GM19438 (cell line): ENCODE data around the gene TH.
"Not testable (repeated sequence)": the region's sequence is repeated elsewhere in the genome, so short reads cannot be mapped to it uniquely, and the experiment has no call there.

Experiments used
- ATAC-seq: cut with Tn5 transposase; IDR thresholded peaks from one replicate; pipeline ENCODE4 v1.9.1; 2021; ENCODE audit warnings: low read depth; ENCODE audit not compliant: unreplicated experiment

The TH gene

GRCh38 chr11:2196970-2197770, 25.6 kb upstream of the TH start:
- ATAC-seq, result no peak

GRCh38 chr11:2195756-2196088, 24.1 kb upstream of the TH start:
- ATAC-seq, result no peak

DNA sequence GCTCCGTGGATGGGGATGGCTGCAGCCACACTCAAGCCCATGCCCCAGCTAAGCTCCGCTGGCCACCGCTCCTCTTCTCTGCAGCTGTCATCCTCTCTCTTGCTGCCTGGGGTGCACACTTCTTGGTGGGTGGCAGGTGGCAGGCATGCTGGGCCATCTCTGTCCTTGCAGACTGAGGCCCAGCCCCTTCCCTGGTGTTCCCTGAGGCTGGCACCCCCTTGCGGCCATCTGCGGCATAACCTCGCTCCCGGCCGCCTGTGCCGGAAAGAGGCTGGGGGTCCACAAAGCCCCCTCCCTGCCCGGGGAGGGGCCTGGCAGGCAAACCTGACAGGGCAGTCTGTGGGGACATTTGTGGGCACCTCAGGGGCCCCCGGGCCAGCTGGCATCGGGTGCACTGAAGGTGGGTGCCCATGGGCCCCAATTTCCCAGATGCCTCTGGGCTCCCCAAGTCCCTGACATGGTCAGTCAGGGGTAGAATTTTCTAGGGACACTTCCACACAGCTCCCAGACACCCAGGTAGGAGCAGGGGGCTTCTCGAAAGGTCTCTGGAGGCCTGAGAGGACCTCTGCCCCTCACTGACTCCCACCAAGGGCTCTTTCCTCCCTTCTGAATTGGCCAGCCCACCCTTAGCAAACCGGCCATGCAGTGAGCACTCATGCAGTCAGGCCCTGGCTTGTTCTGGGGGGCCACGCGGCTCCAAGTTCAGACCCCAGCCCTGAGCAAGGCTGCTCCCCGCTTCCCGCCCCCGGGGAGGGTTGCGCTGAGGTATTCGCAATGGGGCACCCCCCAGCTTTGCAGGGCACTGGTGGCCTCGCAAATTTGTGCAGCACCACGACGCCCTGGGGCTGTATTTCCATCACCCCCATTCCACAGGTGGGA, 23.5 kb upstream of the TH start:
- no peak for ATAC-seq

DNA sequence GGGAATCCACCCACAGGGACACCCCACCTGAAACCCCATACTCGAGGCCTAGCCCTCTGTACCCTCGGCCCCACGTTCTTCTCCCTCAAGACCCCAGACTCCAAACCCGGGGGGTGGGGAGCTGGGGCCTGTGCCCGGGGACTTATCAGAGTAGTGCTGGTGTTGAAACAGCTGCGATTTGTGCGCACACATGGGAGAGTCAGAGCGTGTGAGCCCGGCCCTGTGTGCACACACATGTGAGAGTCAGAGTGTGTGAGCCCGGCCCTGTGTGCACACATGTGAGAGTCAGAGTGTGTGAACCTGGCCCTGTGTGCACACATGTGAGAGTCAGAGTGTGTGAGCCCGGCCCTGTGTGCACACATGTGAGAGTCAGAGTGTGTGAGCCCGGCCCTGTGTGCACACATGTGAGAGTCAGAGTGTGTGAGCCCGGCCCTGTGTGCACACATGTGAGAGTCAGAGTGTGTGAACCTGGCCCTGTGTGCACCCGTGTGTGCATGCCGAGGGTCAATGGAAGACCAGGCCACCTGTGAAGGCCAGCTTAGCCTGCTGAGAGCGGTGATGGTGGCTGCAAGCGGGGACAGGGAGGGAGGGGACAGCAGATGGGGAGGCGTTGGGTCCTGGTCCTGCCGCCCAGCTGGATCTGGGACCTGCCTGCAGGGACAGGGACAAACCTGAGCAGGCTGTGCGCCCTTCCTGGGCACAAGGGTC, 22.4 kb upstream of the TH start:
- not testable (repeated sequence) for ATAC-seq

- ATAC-seq, result no peak
These were observed 21.7 kb upstream of the TH start for GRCh38 chr11:2193099-2193887.

DNA sequence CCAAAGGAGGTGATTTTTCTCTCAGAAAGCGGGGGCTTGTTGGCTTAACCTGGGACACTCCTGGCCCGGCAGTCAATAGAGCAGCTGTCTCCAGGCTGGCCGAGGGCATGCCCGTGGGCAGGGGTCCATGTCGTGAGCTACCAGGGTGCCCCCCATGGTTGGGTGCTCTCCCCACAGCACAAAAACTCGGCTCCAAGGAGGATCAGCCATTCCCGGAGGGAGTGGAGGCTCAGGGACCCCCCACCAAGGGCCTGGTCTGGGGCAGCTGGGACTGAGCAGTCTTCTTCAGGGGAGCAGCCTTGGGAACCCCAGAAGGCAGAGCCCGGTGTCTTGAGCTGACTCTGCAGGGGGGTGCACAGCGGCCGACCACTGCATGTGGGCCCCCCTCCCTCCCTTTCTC, 20.8 kb upstream of the TH start:
- ATAC-seq, result no peak

GRCh38 chr11:2191883-2192282, 20.3 kb upstream of the TH start:
- no peak for ATAC-seq

DNA sequence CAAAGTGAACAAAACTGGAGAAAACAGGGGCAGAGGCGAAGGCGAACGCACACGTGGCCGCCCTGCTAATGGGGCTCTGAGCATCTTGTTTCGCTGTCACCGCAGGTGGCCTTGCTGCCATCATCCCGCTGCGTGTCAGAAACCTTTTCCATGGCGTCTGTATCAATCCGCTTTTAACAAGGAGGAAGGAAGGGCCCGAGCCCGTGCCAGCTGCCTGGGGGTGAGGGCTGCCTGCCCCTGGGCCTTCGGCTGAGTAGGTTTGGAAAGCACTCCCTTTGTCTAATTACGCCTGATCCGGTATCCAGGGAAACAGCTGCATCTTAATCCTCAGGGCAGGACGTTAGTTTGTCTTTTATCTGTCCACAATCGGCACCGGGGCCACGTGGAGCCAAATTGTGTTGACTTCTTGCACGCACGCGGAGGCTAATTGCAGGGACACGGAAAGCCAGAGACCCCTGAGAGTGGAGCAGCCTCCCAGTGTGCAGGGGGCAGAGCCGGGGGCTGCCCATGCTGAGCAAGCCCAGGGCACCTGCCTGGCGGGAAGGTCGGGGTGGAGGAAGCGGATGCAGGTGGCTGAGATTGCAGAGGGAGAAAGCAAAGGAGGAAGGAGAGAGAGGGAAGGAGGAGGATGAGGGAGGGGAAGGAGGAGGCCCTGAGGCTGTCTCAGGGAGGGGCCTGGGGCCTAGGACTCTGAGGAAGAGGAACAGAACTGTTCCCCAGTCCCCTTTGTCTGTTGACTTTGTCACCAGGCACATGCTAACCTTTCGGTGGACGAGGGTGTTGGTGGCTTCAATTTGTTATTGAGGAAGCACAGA, 19.2 kb upstream of the TH start:
- no peak for ATAC-seq

- ATAC-seq, result no peak
These were observed 18.5 kb upstream of the TH start for GRCh38 chr11:2189938-2190656.

DNA sequence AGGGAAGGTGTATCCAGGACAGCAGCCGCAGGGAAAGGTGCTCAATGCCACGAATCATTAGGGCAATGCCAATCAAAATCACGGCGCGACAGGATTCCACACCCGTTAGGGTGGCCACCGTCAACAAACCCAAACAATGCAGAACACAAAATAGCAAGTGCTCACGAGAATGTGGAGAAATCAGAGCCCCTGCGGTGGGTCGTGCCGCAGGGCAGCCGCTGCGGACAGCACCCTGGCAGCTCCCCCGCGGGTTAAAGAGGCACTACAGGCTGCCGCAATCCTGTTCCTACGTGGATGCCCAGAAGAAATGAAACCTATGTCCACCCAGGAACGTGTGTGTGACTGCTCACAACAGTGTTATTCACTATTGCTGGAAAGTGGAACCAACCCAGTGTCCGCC, 17.1 kb upstream of the TH start:
- ATAC-seq, result no peak

DNA sequence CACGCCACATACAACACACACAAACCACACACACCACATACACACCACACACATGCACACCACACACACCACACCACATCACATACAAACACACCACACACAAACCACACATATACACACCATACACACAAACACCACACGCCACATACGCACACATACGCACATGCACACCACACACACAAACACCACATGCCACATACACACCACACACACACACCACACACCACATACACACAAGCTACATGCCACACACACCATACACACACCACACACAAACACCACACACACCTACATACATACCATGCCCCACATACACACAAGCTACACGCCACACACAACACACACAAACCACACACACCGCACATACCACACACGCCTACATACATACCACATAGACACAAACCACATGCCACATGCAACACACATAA, 15.7 kb upstream of the TH start:
- no peak for ATAC-seq

DNA sequence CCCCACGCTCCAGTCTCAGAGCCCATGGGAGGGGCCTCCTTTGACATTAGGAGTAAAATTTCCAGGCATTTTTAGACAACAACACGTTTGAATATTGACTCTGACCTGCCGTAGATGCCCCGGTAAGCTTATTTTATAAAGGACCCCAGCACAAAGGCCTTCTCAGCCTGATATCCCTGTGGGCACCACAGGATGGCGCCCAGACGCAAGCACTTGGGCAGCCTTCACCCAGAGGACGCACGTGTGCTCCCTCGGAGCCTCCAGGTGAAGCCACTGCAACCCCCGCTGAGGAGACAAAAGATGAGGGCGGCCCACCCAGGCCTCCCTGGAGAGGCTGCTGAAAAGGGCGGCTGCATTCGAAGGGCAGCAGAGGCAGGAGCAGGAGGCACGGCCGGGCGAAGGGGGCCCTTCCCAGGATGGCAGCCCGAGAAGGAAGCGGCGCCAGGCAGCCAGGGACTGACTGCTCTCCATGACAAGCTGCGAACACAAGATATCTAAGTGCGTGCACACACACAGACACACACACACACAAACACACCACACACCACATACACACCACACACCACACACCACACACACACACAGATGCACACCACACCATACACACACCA, 15.2 kb upstream of the TH start:
- ATAC-seq, result no peak

GRCh38 chr11:2185324-2186085, 13.9 kb upstream of the TH start:
- ATAC-seq, result no peak

DNA sequence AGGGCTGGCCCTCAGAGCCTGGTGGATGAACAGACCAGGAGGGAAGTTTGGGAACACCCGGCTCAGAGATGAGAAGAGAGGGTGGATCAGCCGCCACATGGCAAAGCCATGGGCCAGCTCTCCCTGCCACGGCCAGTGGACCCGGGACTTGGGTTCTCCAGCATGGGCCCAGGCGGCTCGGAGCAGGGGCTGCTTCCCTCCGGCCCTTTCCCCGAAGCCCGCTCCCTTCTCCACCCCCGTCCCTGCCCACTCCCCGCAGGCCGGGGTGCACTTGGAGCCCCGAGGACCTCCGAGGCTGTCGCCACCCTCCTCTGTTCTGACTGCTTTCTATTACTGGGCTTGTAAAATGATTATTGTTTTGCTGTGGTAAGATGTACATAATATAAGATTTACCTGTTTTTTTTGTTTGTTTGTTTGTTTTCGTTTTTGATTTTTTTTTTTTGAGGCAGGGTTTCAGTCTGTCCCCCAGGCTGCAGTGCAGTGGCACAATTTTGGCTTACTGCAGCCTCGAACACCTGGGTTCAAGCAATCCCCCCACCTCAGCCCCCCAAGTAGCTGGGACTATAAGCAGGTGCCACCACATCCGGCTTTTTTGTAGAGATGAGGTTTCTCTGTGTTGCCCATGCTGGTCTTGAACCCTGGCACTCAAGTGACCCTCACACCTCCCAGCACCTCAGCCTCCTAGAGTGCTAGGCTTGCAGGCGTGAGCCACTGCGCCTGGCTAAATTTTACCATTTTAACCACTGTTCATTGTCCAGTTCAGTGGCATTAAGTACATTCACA, 11.3 kb upstream of the TH start:
- no peak for ATAC-seq

DNA sequence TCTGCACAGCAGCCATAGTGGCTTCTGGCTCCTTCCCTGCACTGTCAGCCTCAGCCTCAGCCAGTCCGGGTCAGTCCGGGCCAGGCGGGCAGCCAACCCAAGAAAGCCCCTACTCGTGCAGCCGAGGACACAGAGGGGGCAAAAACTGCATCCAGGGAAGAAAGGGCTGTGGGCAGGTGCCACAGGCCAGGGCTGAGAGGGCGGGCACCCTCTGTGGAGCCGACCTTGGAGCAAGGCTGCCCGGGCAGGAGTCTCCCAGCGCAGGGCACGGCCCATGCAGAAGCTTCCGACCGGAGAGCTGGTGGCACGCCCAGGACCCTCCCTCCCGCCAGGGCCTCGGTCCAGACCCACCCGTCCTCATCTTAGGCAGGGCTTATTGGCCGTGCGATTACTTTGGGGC, 10.5 kb upstream of the TH start:
- no peak for ATAC-seq

DNA sequence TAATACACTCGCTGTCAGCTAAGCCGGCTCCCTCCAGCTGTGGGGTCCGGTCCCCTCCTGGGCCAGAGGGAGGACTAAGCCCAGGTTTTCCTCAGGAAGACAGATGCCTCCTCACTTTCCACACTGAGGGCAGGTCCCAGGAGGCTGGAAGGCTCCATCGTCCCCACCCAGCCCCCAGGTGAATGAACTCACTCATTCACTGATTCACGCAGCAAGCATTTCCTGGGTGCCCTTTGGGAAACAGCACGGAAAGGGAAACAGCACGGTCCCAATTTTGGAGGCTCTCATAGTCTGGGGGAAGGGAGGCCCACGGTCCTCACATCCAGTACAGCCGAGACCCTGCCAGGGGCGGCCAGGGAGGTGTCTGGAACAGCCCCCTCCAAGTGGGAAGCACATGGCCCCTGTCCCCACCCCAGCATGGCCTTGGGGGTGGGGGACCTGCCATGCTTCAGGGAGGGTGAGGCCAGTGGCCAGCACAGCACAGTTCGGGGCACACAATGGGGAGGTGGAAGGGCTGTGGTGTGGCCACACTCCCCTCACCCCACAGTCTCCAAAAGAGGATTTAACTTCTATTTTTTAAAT, 9.3 kb upstream of the TH start:
- ATAC-seq, result no peak

GRCh38 chr11:2180347-2180746, 8.7 kb upstream of the TH start:
- ATAC-seq, result no peak
